DMS 273 (cell line): ENCODE measurements around the gene PACRG.

Experiments used
- DNase-seq: peaks from one replicate; lab custom pipeline; 2025; ENCODE audit not compliant: unreplicated experiment; lab: John Stamatoyannopoulos, UW

Gene PACRG

DNA sequence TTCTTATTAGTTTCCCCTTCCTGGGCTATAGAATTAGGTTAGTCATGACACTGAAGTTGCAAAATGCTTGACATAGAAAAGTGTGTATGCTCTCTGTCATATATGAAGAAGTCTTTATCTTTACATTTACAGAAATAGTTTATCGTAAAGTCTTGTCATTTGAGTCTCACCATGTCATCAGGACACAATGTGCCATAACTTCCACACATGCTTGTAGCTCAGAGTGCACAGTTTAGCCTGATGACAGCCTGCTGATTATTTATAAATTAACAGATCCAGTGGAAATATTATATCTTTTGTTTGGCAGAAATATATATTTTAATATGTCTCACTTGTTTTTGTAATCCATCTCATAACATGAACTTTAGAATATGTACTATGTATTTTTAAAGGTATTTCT, 399.8 kb downstream of the PACRG start:
- DNase-seq = no peak

DNA sequence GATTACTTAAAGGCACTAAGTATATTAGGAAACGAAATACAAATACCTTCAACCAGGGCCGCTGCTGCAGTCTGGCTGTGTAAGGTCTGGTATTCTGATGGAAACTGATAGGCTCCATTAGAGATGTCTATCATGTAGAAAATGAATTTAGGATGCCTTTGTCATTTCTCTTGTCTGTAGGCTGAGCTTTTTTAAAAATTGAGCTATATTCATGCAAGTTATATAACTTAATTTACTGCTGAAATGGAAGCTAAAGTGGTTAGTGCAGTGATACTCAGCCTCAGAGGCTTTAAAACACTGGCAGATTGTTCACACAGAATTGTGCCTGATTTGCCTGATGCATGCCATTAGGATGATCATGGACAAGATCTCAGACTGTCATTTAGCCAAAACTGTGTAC, 400.6 kb downstream of the PACRG start:
- DNase-seq = no peak

DNA sequence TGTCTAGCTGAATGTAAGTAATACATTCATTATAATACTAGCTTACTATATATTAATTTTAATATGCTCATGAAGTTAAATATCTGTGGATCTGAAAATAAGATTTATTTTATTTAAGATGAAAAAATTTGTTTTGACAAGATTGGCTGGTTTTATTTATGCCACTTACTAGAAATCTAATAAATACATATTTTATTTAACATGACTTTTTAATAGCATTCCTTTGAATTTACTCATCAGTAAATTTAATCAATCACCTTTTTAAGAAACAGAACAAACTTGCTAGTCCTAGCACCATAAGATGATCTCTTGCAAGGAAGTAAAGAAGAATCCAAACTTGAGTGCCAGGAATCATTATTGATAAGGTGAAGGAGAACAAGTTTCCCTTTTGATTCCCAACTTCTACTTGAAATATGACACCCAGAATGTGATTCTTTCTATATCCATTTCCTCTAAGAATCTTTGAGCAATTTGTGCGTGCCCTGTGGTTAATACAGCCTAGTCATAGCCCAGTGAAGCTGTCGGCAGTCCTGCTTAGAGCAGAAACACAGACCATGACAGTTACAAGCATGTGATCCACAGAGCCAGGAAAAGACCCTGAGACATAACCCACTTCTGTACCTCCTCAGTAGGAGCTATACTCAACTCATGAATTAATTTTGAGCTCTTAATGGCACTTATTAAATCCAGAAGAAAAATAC, 404.4 kb downstream of the PACRG start:
- no peak for DNase-seq

DNA sequence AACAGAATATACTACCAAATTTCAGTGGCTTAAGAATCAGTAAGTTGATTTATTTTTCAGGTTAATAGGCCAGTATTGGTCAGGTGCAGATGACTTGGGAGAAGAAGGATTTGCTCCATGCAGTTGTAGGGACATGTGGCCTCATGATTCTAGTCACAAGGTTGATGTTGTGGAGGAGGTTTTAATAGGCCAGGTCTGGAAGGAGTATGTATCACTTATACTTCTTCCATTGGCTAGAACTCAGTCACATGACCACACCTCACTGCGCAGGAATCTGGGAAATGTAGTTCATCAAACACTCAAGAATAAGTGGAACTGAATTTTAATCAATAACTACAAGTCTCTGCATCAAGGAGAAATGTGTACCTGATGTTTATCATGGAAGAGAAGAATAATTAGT, 405.2 kb downstream of the PACRG start:
- no peak for DNase-seq

DNA sequence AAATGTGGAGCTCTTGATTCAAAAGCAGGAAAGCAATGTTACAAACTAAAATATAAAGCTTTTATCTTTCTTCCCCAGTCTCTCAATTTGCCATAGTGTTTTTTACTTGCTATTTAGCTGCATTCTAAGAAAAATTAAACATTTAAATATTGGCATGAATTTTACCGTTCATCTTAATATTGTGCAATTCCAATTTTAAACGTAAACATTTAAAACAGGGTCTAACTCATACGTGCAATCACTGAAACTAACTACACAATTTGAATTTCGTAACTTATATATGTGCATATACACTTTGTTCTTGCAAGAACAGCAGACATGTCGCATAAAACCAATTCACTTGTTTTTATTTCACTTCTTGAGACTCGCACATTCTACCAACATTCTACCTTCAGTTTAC, 405.9 kb downstream of the PACRG start:
- DNase-seq = no peak

DNA sequence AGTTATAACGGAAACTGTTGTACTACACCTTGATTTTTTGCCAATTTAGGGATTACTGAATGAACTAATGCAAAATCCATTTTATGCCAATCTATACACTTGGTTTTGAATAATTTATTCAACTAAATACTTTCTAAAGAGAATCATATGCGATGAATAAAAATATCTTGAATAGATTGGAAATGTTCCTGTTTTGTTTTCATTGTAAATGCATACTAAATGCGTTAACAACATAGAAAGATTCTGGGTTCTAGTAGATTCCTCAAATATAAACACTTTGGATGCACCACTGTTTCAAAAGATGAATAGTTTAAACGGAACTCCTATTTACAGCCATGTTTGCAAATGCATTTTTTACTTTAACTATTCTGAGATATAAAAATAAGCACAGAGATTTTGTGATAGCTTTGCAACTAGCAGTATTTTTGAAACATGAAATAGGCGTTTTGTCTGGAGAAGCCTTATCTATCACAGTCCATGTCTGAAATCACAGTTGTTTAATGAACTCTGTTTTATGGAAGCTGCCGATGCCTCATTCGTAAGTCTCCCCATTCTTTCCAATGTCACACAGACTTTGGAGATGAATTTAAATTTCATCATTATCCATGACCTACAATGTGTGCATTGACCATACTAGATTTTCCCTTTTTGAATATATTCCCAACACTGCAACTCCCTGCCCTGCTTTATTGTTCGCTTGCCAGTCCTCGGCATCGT, 409.1 kb downstream of the PACRG start:
- no peak for DNase-seq

DNA sequence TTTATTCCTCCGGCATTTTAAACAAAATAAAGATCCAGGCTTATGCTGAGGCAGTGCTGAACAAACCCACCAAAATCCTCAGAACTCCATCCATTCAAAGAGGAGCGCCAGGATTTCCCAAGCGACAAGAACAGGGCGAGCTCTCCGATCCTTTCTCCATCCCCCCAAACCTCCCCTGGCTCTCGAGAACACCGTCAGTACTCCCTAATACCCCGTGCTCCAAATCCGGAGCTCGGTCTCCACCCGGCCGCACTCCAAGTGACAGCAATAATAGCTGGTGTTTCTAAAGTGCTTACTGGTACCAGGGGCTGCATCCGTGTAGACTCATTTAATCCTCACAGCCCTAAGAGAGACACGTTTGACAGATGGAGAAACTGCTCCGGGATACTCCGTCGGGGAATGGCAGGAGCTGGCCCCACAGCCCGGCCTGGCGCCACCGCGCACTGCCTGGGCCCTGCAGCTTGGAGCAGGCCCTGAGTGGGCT, 409.7 kb downstream of the PACRG start:
- DNase-seq = no peak

DNA sequence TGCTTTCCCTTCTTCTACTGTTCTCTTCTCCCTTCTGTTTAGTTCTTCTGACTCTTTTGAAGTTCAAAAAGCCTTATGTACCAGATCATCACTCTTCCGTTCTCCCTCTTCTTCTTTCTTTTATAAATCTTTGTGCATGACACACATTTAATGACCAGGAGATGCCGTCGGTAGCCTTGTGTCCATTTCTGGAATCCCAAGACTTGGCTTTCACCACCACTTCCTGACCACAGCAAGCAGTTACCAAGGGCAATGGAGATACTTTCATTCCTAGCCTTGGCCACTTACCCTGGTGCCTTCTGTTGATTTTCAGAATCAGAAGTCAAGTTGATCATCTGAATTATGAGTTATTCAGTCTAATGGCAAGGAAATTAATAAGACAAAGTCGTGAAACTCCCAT, 418.3 kb downstream of the PACRG start:
- no peak for DNase-seq

DNA sequence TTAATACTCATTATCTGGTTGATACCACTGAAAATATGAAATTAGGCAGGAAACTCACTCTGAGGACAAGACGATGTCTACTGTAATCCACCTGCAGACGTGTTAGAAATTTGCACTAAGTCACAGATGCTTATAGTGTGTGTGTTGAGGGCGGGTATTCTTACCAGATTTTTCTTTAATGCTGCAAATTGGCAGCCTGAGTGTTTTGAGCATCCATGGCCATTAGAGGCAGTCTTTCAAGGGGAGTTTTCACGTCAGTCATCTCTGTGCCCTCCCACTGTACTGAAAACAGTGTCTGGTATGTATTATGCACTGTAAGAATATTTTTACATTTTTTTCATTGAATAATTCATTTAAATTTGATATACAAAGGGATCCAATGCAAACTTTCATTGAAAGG, 420.2 kb downstream of the PACRG start:
- no peak for DNase-seq

DNA sequence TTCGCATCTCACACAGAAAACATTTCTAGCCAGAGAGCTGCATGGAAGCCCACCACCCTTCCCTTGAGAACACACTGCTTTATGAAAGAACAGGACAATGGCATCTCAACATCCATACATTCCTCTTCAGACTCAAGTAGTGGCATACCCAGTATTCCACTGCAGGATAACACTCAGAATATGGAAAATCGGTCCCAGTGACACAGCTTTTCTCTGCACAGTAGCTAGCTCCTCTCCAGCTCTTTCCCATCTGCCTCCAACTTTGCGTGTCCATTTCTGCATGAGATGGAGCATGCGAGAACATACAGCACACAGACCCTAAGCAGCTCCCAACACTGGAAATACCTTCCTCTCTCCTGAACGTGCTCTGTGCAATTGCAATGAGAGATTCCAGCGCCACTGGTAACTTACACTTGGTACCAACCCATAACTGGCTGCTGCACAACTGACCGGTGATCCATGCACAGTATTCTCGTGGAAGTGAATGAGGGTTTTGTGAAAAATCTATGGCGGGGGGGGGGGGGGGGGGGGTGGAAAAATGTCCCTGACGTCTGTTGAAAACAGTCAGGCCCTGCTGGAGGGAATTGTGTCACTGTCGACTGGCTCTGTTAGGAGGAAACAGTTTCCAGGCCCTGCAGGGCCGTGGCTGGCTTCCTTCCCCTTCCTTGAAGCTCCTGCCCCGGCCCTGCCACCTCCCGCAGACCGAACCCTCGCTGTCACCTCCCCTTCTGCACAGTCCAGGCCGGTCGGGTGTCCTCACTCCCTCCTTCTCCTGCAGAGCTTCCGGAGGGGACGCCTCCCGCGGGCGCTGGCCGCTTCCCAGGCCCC, 420.9 kb downstream of the PACRG start:
- no peak for DNase-seq

DNA sequence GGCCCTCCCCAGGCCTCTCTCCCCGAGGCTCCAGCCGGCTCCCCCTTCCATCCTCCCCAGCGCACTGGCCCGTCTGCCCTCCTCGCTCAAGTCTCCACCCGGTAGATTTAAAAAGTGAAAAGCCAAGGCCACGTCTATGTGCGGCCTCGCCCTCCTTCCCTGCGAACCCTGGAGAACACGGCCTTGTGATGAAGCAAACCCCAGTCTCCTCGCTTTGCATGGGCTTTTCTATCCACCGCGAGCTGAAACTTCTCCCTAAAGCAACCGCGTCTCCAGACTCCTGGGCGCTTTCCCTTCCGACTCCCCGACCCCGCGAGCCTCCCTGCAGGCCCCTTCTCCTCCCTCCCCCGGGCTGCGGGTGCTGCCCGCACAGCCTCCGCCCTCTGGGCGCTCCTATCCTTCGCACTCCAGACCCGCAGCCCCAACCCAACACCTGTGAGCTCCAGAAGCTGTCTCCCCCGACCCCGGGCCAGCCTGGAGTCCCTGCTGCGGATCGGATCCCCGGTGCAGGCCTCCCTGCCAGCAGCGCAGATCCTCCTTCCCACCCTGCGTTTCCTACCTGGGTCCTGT, 421.6 kb downstream of the PACRG start:
- DNase-seq = no peak

DNA sequence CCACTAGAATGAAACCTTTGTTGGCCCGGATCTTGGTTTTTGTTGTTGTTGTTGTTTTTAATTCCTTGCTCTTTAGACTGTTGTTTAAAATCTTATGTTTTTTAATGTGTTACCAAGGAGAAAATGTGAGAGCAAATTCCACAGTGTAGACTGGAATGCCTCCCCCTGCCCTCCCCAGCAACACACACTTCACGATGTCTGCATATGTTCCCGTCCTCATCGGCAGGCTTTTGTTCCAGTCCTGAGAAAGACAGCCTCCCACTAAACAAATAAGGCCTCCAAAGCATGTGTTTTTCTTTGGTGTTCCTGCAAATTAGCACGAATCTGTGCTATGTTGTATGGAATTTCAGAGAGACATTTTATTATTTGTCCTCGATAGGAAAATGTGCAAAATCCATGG, 423.4 kb downstream of the PACRG start:
- no peak for DNase-seq

DNA sequence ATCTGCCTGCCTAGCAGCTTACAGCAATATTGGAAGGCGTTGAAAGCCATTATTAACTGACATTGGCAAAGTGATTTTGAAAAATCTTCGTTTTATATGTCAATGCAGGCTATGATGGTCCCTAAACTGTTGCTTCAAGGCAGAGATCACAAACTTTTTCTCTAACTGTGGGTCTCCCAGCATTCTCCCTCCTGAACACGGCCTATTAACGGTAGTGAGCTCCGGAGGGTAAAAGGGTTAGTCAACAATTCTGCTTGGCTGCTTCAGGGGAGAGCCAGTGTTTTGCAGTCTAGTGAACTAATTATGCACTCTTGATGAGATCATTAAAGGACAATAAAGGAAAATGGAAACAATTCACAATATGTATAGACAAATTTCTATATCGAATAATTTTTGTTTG, 424.9 kb downstream of the PACRG start:
- DNase-seq = no peak

DNA sequence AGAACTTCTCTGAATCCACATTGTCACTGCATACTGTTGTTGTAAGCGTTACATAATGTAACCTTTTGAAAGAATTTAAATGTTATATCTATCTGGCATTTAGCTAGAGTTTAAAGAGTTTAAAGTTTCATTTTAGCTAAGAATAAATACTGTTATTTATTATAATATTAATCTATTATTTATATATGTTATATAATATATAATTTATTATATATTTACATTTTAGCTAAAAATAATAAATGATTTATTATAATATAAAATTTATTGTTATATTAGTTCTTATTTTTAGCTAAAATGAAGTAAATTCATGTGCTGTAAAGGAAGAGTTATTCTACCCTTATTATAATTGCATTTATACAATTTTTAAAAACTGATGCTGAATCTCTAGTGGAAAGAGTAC, 431.3 kb downstream of the PACRG start:
- DNase-seq = no peak

DNA sequence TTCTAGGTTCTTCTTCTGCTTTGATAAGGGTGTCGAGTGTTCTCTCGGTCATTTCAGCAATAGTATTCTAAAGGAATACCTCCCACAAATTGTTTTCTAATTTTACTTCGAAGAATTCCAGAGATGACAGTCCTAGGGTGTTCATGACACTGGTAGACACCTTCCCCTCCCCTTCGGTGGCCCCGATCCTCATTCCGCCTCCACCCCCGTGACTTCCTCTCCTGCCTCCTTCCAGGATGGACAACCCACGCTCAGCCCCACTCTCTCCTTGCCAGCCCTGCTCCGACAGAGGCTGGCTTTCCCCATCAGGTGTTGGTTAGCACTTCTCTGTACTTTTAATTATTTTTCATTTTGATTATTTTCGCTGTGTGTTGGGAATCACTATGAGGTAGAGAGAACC, 431.9 kb downstream of the PACRG start:
- no peak for DNase-seq

DNA sequence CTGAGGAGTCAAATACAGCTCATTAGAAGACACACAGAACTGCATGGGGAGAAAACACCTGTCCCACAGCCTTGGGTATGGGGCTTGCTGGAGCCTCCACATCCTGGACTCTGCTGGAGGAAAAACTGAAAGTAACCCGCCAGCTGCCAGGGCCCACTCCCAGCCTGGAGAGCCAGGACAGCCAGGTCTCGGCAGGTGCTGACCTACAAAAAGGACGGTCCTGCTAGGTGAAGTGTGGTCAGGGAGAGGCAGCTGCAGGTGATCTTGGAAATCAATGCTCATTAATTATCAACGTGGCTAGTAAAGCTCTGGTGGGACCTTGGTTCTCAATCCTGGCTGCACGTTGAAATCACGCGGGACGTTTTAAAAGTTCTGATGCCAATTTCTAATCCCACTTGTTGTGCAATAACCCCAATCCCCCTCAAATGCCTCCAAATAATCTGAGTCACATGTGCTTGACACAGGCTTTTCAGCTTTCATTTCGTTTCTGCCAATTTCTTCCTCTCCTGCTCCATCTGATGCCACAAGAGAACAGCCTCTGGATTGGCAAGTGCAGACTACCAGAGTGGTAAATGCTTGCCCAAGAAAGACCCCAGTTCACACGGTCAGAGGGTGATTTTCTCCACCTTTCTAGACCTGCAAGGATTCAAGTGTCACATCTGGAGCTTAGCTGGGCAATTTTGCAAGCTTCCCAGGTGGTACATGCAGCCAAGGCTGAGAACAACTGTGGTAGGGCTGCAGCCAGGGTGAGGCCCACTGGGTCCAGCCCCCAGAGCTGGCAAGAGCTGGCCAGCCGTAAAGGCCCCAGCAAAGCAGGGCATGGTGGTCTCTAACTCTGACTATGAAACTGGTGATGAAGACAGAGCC, 434.5 kb downstream of the PACRG start:
- DNase-seq = no peak

DNA sequence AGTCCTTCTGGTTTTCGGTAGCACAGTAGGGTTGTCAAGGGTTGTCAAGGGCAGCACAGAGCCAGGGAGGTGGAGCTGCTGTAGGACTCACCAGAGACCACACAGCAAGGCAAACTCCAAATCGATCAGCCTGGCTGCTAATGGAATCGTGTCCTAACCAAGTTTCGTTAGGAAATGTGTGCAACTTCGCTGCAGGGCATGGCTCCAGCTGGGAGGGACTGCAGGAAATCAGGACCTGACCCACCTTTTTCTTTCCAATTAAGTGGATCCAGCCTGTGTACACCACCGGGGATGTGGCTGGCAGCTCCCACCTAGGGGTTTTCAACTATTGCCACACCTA, 435.1 kb downstream of the PACRG start:
- no peak for DNase-seq

DNA sequence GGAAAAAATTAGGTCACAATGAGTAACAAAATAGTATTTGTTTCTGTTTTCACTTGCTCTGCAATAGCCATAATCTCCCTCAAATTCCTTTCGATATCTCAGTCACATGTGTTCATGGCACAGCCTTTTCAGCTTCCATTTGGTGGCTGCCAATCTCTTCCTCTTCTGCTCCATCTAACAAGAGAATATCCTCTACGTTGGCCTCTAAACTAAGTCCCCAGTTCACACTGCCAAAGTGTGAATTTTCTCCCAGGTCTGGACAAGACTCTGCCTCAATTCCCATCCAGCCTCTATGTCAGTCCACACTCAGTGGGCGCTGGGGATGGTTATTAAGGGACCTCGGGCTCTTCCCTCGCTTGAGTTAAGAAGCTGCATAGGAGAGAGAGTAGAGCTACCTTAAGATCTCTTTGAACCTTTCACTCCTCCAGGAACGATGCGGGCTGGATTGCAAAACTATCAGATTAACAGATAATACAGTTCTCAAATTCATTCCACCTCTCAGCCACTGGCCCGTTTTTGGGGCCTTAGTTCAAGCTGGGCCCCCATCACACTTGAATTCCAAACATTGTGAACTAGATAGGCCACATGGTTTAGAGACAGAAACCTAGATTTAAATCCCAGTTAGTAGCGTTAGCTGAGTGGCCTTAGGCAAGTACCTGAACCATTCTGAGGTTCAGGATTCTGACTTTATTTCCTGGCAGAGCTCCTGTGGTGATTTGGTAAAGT, 436.6 kb downstream of the PACRG start:
- no peak for DNase-seq

DNA sequence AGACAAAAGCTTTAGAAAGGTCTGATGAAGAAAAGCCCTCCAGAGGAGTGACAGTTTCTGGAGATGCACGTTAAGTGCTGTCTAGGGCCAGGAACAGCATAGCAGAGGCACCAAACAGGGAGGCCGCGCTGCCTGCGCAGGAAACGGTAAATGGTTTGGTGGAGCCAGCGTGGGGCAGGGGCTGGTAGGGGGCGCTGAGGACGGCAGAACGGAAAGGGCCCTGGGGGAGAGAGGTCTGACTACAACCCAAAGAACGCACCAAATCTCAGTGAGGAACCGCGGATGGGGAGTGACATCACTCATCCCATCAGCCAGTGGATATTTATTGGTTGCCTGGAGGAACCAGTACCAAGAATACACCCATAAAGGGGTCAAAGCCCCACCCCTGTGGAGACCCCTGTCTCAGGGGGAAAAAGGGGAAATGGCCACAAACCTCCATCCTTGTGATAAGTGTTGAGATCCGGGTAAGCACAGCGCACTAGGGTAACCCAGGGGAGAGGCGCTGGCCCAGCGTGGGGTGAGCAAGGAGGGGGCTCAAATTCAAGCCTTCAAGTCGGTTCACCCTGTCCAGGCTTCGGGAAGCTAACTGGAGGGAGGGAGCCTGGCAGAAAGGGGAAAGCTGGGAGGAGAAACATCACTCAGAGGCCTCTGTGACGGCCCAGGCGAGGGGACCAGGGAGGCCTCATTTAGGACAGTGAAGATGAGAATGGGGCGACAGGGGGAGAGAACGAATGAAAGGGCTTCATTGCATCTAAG, 437.6 kb downstream of the PACRG start:
- DNase-seq = no peak
